Tibial artery (tissue), 4 donors: ENCODE data around the gene THEMIS.
"Not testable (repeated sequence)": the region's sequence is repeated elsewhere in the genome, so short reads cannot be mapped to it uniquely, and the experiment has no call there.

Experiments used
- DNase-seq, 2 donors: peaks; one replicate each; pipeline ENCODE4 v3.0.0-alpha.2; 2019
- H3K27ac ChIP-seq, 2 donors: fragments of 200-600 bp; sonication (generic) in 1 of 2; 1 replicate in 1 of 2; 2 replicates in 1 of 2; pipeline ENCODE4 v1.5.1; 2018 to 2019; ENCODE audit warnings: mild to moderate bottlenecking in 1 of 2
- H3K27me3 ChIP-seq, 2 donors: fragments of 200-600 bp; sonication (generic) in 1 of 2; one replicate each; pipeline versions ENCODE4 v1.5.1 to v1.6.0; 2016 to 2019
- H3K36me3 ChIP-seq, 3 donors: fragments of 200-600 bp; sonication (generic) in 2 of 3; one replicate each; pipeline ENCODE4 v1.5.1; 2016 to 2019; ENCODE audit warnings: mild to moderate bottlenecking in 2 of 3
- H3K4me1 ChIP-seq, 4 donors: fragments of 200-600 bp; sonication (generic) in 2 of 4; 1 replicate in 3 of 4; 2 replicates in 1 of 4; pipeline ENCODE4 v1.5.1; 2016 to 2019
- H3K4me3 ChIP-seq, 2 donors: fragments of 200-600 bp; sonication (generic) in 1 of 2; 1 replicate in 1 of 2; 2 replicates in 1 of 2; pipeline ENCODE4 v1.5.1; 2018 to 2019; ENCODE audit warnings: mild to moderate bottlenecking in 2 of 2
- H3K9me3 ChIP-seq, 3 donors: fragments of 200-600 bp; sonication (generic) in 1 of 3; one replicate each; pipeline ENCODE4 v1.5.1; 2016 to 2019
- CTCF ChIP-seq, 2 experiments: fragments of 200-600 bp in 1 of 2; fragments of 450-650 bp in 1 of 2; IDR thresholded peaks; one replicate each; pipeline ENCODE4 v1.5.1; 2017 to 2019; ENCODE audit warnings: antibody characterized with exemption in 2 of 2, mild to moderate bottlenecking in 1 of 2, moderate library complexity in 1 of 2
- intact Hi-C: fragments of 100-400 bp; cut with DNase I; formaldehyde crosslinking; loops from one replicate; pipeline ENCODE4 v1.15.0; 2023; ENCODE audit warnings: low total_unique reads

The THEMIS gene

GRCh38 chr6:127933852-127934840, 33.3 kb upstream of the THEMIS start:
- intact Hi-C loops, result no loop called here

GRCh38 chr6:127933137-127933536, 32.3 kb upstream of the THEMIS start:
- intact Hi-C loops, result no loop called here
- Histone ChIP-seq H3K4me3 (no peak overlapping the region), H3K36me3 (no peaks in the 10 kb centered on the region), H3K9me3 (peaks cover 0 to 7% (median 0%) of the 10 kb centered on the region in 3 donors), H3K27me3 (no peaks in the 10 kb centered on the region), H3K4me1 (no peaks in the 10 kb centered on the region), H3K27ac (no peak overlapping the region)
- no peak for DNase-seq
- no peak for TF ChIP-seq CTCF (IDR thresholded peaks at IDR 0.05)

More at GRCh38 chr6:127933852-127934840, 33.3 kb upstream of the THEMIS start:
- no peak for DNase-seq
- Histone ChIP-seq H3K9me3 (peaks cover 0 to 7% (median 0%) of the 10 kb centered on the region in 3 donors), H3K4me1 (no peaks in the 10 kb centered on the region), H3K4me3 (no peak overlapping the region), H3K27me3 (no peaks in the 10 kb centered on the region), H3K27ac (no peak overlapping the region), H3K36me3 (no peaks in the 10 kb centered on the region)
- TF ChIP-seq CTCF (IDR thresholded peaks at IDR 0.05), result no peak

- intact Hi-C loops, result no loop called here
- peaks cover 0 to 7% (median 0%) of the 10 kb centered on the region in 3 donors for H3K9me3 ChIP-seq
- no peaks in the 10 kb centered on the region for H3K4me1 ChIP-seq
- no peak overlapping the region for H3K27ac ChIP-seq
- TF ChIP-seq CTCF (IDR thresholded peaks at IDR 0.05), result no peak
- H3K27me3 ChIP-seq, result no peaks in the 10 kb centered on the region
- DNase-seq, result no peak
- no peaks in the 10 kb centered on the region for H3K36me3 ChIP-seq
- no peak overlapping the region for H3K4me3 ChIP-seq
These were observed 31.9 kb upstream of the THEMIS start for GRCh38 chr6:127932708-127933107.

GRCh38 chr6:127926441-127926840, 25.6 kb upstream of the THEMIS start:
- H3K36me3 ChIP-seq, H3K27me3 ChIP-seq, intact Hi-C loops, H3K4me1 ChIP-seq, DNase-seq, H3K27ac ChIP-seq, H3K4me3 ChIP-seq: not testable (repeated sequence)
- peaks cover 0 to 10% (median 10%) of the 10 kb centered on the region in 3 donors for H3K9me3 ChIP-seq

- Histone ChIP-seq H3K36me3 (no peaks in the 10 kb centered on the region), H3K27me3 (no peaks in the 10 kb centered on the region), H3K9me3 (peaks cover 0 to 10% (median 10%) of the 10 kb centered on the region in 3 donors), H3K4me1 (no peaks in the 10 kb centered on the region), H3K27ac (no peak overlapping the region), H3K4me3 (no peak overlapping the region)
- intact Hi-C loops, result no loop called here
- DNase-seq, result no peak
- no peak for TF ChIP-seq CTCF (IDR thresholded peaks at IDR 0.05)
These were observed 23.6 kb upstream of the THEMIS start for GRCh38 chr6:127924440-127924839.

GRCh38 chr6:127924031-127924430, 23.2 kb upstream of the THEMIS start:
- H3K9me3 ChIP-seq, result peaks cover 0 to 10% (median 10%) of the 10 kb centered on the region in 3 donors
- TF ChIP-seq CTCF (IDR thresholded peaks at IDR 0.05), result no peak
- no peak overlapping the region for H3K27ac ChIP-seq
- DNase-seq, result no peak
- intact Hi-C loops, result no loop called here
- H3K27me3 ChIP-seq, result no peaks in the 10 kb centered on the region
- H3K4me1 ChIP-seq, result no peaks in the 10 kb centered on the region
- no peak overlapping the region for H3K4me3 ChIP-seq
- H3K36me3 ChIP-seq, result no peaks in the 10 kb centered on the region
